Measurements from ENCODE around the gene SCFD1. TPM values are rescaled to one million over a fixed set of nuclear protein-coding genes. Genes with fewer than 3 reads are reported as not detected.

Gene SCFD1
- total and polyA plus RNA-seq, 10 of the 15 experiments (the other 5 are each of a cell fraction or from before 2014, with no cell fraction given): 61.5 to 98.4 (median 82.5) TPM

DNA sequence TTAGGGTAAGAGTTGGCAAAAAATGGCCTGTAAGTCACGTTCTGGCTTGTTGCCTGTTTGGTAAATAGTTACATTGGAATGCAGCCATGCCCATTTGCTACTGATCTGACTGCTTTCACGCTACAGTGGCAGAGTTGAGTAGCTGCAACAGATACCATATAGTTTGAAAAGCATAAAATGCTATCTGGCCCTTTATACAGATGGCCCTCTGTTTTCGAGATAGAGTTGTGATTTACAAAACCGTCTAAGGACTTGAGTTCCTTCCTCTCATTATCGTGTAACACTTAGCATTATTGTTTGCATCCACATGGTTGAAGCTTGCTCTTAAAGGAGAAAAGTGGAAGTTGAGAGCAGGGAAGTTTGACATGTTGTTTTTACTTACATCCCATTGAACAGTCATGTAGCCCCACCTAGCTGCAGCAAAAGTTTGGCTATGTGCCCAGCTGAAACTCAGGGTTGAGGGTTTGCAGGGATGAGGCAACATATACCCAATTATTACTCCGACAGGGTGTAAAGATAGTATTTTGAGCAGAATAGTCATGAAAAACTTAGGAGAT, 11.3 kb upstream of the SCFD1 start:
- no peak for FAIRE-seq

More for the DNA sequence above, 11.3 kb upstream of the SCFD1 start:
- ChIA-PET RAD21 (ENCODE audit: unreplicated experiment) (no interaction called here), SMC1A (ENCODE audit: uncharacterized antibody, unreplicated experiment) (interaction anchor here (0.8 to 1.5 kb wide), 3 partner anchors 11 to 810 kb away, joined by 4 to 6 read pairs (median 5); partner anchors contain the start of gene SCFD1), CTCF (interaction anchor here (0.7 to 2.0 kb wide), 6 partner anchors 9 to 51 kb away, joined by 3 to 6 read pairs (median 4); partner anchors contain the start of gene SCFD1), POLR2A (no interaction called here)
- TF ChIP-seq HDGF (IDR thresholded peaks at IDR 0.05) (no peak), RAD21 (IDR thresholded peaks at IDR 0.05; ENCODE audit: insufficient read depth, low read depth, low read length) (peak; percentile 39), SRF (IDR thresholded peaks at IDR 0.05; ENCODE audit: low read depth in 2 of 2, low read length in 2 of 2) (no peak)
- TF ChIP-seq, protein P1, sequence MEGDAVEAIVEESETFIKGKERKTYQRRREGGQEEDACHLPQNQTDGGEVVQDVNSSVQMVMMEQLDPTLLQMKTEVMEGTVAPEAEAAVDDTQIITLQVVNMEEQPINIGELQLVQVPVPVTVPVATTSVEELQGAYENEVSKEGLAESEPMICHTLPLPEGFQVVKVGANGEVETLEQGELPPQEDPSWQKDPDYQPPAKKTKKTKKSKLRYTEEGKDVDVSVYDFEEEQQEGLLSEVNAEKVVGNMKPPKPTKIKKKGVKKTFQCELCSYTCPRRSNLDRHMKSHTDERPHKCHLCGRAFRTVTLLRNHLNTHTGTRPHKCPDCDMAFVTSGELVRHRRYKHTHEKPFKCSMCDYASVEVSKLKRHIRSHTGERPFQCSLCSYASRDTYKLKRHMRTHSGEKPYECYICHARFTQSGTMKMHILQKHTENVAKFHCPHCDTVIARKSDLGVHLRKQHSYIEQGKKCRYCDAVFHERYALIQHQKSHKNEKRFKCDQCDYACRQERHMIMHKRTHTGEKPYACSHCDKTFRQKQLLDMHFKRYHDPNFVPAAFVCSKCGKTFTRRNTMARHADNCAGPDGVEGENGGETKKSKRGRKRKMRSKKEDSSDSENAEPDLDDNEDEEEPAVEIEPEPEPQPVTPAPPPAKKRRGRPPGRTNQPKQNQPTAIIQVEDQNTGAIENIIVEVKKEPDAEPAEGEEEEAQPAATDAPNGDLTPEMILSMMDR (IDR thresholded peaks at IDR 0.05 in 2 of 3, conservative IDR thresholded peaks at IDR 0.05 in 1 of 3; ENCODE audit: control insufficient read depth in 2 of 3, extremely low read depth in 1 of 3, insufficient read depth in 1 of 3, low read depth in 3 of 3, low read length in 3 of 3): peak in 2 of 3 experiments; percentile 15 to 45; a peak in 3 of 6 replicates
- Histone ChIP-seq H3K79me2 (ENCODE audit: control insufficient read depth, insufficient read depth, low read length) (no peaks in the 10 kb centered on the region), H4K20me1 (ENCODE audit: control insufficient read depth, insufficient read depth) (no peaks in the 10 kb centered on the region), H3K9me3 (replicated peaks; ENCODE audit: control insufficient read depth, insufficient read depth, low read length) (no peaks in the 10 kb centered on the region), H3K27me3 (replicated peaks in 1 of 2; ENCODE audit: control insufficient read depth in 2 of 2, insufficient read depth in 2 of 2, low read length in 1 of 2) (no peaks in the 10 kb centered on the region), H2AFZ (ENCODE audit: control insufficient read depth, low read depth, low read length) (no peak overlapping the region), H3K4me1 (ENCODE audit: control insufficient read depth, insufficient read depth, low read length) (no peaks in the 10 kb centered on the region), H3K27ac (ENCODE audit: control insufficient read depth, insufficient read depth) (no peak overlapping the region), H3K9ac (ENCODE audit: control insufficient read depth, insufficient read depth, low read length) (no peak overlapping the region), H3K4me2 (ENCODE audit: control insufficient read depth, insufficient read depth) (no peak overlapping the region), H3K36me3 (ENCODE audit: control insufficient read depth in 2 of 2, insufficient read depth in 2 of 2, low read length in 1 of 2) (peaks cover 3 to 11% of the 10 kb centered on the region in 2 experiments), H3K4me3 (no peak overlapping the region)
- intact Hi-C loops (cut with micrococcal nuclease; ENCODE audit: unreplicated experiment): no loop called here
- in situ Hi-C loops (cut with MboI): no loop called here
- WGBS (ENCODE audit: insufficient coverage, insufficient replicate concordance, low lambda C conversion rate, missing lambda C conversion rate): 66% methylated on average over 6 of the region's 6 CpGs
- no TSS peak for BruUV-seq (replicated peaks)
- DNase-seq (ENCODE audit: low read depth, low spot score) (no peak), ATAC-seq (no peak)
